ENCODE data around the gene ARID5B.

ARID5B gene

GRCh38 chr10:61890430-61890829 lies 11.1 kb upstream of the ARID5B start:
- DNase-seq, result no peak

GRCh38 chr10:61890881-61891409 lies 10.6 kb upstream of the ARID5B start:
- DNase-seq, result no peak

DNA sequence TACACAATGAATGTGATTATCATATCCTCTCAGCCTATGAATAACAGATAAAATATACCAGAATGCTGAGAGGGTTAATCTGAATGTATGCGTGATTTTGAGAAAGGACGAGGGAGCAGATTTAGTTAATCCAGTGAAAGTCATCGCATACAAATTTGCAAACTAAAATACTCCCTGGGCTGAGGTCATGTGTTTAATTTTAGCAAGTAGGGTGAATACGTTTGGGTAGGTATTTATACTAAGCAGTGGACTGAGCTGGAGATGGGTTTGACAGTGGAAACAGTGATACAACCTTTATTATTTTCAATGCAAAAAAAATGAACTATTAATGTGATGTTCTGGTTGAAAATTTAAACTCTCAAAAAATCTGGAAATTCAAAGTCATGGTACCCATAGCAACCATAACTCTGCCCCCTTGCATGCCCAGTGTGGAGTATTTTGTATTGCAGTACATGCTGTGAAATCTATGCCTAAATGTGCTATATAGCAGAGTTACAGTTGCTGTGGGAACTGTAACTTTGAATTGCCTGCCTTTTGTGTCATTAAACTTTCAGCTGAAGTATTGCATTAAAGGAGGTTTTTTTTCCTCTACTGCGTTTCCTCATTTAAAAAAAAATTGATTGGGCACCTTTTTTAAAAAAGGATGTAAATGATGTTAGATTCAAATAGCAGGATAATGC lies 9.5 kb upstream of the ARID5B start:
- no peak for DNase-seq

- DNase-seq, result no peak
Observed at GRCh38 chr10:61892961-61893360, 8.5 kb upstream of the ARID5B start.

- no peak for DNase-seq
Observed at GRCh38 chr10:61894133-61894532, 7.4 kb upstream of the ARID5B start.

DNA sequence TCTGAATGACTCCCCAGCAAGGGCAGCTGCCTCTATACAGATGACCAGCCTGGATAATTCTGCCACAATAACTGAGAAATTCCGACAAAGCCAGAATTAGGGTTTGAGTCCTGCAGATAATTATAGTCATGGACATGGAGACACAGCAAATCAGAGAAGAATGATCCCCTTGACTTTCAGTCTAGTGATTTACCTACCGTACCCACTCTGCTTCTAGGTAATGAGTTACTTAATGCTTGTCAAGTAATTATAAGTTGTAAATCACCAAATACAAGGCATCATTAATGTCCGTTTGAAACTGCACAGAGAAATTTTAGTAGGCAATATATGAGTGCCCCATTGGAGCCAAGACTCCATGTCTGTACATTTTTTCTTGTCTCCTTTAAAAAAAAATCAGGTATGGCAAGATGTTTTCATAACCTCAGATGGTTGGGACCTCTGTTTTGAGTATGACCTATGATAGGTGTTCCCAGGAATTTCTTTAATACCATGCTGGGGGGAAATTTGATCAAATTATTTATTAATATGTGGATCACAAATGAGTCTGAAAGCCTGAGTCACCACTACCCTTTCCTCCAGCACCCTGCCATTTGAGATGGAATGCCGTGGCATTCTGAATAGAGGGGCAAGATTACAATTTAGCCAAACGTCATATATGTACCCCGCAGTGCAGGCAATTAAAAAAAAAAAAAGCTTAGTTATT lies 5.5 kb upstream of the ARID5B start:
- no peak for DNase-seq

DNA sequence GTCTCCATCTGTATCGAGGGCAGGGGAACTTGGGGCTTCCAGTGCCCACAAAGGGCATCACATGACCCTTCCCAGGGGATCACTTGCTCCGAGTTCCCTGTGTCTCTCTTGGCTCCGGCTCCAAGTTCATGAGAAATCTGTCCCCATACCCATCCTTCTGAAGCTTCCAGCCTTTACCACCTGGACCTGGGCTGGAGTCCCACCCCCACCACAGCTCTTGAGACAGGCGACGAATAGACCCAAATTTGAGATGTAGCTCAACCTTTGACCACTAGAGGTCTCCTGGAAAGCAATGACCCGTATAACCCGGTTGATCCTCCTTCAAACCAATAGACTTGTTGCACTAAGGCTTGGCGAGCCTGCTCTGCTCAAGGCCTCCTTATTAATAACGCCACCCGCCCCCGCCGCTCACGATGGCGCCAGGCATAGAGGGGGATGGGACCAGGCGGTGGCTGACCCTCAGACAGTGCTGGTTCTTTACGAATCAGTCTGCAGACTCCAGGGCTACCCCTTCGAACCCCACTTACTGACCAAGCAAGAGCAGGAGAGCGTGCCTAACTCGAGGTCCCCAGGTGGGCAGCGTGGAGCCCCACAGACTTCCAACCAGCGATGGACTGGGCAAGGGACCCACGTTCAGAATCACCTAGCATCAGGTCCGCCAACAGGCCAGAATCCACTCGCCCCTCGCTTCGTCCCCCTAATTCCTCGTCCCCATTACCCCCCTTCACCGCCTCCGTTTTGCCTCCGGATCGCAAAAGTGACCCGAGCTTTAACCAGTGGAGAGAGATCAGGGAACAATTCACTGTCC lies 4.4 kb upstream of the ARID5B start:
- peak; percentile 24 for DNase-seq

- no peak for DNase-seq
Observed at GRCh38 chr10:61897671-61898434, 3.6 kb upstream of the ARID5B start.

GRCh38 chr10:61898435-61898778 lies 3.1 kb upstream of the ARID5B start:
- DNase-seq, result no peak

DNA sequence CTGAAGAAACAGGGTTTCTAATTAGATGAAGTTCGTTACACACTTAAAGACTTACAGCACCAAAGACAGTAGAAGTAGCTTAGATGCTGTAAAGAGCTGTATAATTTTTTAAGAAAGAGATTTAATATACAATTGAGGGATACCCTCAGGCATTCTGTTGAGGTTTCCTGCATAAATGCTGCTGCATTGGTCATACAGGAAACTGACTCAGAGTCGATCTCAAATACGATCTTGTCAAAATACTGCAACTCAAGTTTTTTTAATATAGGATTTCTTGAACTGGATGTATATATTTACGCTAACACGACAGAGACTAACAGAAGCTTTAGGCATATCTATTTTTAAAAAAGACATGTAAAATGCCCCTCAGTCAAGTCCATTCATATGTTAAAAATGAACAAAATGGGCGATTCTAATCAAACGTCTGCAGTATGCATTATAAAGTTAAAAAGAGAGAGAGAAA lies 2.4 kb upstream of the ARID5B start:
- DNase-seq, result no peak

- no peak for DNase-seq
Observed at GRCh38 chr10:61899663-61899996, 1.9 kb upstream of the ARID5B start.

GRCh38 chr10:61899997-61900828 lies 1.3 kb upstream of the ARID5B start:
- DNase-seq, result peak; percentile 43

- no peak for DNase-seq
Observed at GRCh38 chr10:61901829-61902444, 438 bp downstream of the ARID5B start.

DNA sequence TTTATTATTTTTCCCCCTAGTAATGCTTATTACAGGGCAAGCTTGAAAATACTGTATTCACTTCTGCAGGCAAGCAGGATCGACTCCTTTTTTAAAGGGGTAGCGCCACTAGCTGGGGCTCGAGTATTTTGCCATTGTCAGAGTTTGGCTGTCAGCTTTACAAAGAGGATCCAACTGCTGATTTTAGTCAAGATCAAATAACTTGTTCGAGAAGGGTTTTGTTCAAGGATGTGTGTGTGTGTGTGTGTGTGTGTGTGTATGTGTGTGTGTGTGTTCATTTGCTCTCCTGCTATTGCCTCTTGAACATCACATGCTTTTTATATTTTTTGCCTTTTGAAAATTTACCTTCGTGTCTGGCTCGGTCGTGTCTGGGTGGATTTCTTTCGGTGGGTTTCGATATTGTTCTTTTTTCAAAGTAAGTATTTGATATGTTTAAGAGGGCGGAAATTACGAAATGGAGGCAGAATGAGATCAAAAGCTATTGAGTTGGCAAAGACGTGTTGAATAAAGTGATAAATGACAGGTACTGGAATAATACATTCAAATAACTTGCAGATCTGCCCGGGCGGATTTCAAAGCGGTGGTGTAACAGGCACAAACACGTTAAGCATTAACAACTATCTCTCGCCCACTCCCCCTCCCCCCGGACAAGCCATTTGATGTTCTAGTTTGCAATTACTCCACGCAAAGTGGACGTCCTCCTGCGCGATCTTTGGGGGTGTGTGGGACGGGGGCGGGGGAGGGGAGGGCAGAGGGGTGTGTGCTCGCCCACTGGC lies 1.1 kb downstream of the ARID5B start:
- peak; percentile 38 for DNase-seq

- DNase-seq, result peak; percentile 49
Observed at GRCh38 chr10:61903221-61903927, 1.9 kb downstream of the ARID5B start.

DNA sequence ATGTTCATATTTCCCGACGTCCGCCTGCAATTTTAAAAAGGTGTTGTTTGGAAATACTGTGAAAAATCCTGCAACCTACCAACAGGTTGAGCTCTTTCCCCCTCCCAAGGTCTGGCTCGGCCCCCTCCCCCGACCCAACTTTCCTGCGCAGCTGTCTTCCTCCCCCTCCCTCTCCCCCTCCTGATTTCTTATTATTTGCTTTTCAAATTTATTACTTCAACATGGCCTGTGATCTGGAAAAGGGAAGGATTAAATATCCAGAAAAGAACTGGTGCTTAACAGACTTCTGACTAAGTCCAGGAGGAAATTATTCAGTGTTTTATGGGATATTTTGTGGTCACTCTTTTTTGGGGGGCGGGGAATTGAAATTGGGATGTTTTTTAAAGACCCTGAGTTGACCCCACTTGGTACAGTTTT lies 2.4 kb downstream of the ARID5B start:
- DNase-seq, result no peak

DNA sequence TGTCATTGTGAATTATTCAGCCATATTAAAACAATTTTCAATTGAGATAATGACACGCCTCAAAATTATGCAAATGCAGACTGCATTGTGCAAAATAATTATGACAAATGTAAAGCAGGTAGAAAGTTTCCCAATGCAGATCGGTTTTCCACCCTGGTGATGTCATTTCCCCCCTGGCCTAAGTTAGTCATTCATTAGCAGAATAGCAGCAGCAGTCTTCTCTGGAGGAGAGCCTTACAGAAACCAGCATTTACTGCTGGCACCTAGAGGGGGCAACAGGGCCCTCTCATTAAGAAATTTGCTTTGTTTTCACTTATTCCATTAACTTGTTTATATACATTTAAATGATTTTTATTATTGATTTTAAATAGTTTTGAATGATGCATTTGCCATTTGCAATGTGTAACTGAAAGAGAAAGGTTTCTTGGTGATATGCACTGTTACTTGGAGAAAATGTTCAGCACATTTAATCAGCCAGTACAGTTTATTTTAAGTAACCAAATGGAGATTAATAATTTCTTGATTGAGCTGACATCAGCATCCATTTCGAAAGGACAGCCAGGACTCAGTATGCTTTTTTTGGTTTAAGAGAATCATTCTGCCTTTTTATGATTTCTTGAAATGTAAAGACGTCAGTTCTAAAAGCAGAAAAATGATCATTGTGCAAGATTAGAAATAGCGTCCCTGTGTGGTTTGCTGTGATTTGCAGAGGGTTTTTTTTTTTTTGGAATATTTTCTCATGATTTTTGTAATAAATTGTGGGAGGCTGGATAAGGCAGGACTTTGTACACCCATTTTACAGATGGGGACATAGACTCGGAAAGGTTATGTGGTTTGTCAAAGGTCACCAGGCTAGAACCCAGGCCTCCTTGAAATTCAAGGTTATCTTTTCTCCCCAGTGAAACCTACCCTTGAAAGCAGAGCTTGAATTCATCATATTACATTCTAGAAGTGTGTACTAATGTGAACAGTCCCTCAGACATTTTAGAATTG lies 3.5 kb downstream of the ARID5B start:
- DNase-seq, result no peak

GRCh38 chr10:61905837-61906561 lies 4.5 kb downstream of the ARID5B start:
- no peak for DNase-seq

All from activated effector memory CD4-positive, alpha-beta T cell treated with Interleukin-2 at 50 U/mL for 16 hours (primary cell).